A204.1 (cell line): Measurements from ENCODE around the gene TSKU.
"Not testable (repeated sequence)": the region's sequence is repeated elsewhere in the genome, so short reads cannot be mapped to it uniquely, and the experiment has no call there.

Experiments used
- FAIRE-seq: peaks from 2 replicates; lab custom pipeline; 2012; peaks lifted over from hg19 to GRCh38; lab: Jason Lieb, UNC

TSKU gene, protein sequence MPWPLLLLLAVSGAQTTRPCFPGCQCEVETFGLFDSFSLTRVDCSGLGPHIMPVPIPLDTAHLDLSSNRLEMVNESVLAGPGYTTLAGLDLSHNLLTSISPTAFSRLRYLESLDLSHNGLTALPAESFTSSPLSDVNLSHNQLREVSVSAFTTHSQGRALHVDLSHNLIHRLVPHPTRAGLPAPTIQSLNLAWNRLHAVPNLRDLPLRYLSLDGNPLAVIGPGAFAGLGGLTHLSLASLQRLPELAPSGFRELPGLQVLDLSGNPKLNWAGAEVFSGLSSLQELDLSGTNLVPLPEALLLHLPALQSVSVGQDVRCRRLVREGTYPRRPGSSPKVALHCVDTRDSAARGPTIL

DNA sequence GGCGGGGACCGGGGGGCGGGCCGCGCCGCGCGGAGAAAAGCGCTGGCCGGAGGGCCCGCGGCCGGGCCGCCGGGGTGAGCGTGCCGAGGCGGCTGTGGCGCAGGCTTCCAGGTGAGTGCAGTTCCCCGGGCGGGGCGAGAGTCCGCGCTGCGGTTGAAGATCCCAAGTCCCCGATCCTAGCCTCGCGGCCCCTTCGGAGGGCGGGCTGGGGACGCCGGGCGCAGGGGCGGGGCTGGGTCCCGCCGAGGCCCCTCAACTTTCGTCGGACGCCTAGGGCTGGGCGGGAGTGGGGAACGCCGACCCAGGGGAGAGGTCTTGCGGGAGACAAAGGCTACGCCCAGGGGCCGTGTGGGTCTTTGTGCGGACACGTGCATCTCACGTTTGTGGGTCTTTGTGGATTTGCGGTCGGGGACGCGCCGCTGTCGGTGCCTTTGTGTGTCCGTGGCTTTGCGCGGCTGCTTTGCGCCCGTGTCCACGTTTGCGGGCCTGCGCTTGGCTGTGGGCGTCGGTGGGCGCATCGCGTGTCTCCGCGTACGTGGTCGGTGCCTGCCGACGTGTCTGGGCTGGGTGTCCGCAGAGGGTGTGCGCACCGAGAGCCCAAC, at the start of gene TSKU:
Gene TSKU, plus strand, starts transcription at position 63 of the 602 bp plus-strand sequence. CDS start 12,261 bp downstream, outside the sequence.
- no peak for FAIRE-seq

GRCh38 chr11:76733906-76734305, 49.2 kb upstream of the TSKU start:
- not testable (repeated sequence) for FAIRE-seq

DNA sequence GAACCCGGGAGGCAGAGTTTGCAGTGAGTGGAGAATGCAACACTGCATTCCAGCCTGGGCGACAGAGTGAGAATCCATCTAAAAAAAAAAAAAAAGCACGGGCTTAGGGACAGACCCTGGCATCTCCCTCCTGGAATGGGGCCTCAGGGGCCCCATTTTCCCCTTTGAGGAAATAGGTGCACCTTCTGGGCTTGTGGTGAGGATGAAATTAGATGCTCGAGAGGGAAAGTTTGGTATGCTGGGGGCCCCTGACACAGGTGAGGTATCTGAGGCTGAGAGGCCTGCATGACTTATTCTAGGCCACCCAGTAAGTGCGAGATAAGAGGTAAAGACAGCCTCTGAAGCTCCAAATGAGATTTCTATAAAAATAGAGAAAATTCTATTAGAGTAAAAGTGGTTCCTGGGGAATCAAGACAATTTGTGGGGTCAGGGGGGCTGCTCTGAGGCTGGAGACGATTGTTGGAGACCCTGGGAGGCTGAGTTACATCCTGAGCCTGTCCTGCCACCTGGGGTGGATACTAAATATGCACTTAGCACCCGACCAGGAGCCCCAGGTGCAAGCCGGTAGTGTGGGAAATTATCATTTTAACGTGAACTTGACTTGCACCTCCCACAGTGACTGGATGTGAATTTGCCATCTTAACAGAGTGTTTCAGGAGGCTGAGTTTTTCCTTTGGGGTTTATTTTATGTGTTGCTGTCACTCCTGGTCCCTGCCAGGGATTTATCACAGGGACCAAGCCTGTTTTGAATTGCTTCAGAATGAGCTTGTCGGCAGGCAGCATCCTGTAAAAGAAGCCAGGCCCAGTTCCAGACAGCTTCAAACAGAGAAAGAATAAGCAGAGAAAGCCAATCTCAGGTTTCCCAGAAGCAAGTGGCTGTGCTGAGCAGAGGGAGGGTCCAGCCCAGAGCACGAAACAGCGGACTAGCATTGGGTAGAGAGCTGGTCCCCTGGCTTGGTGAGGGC, 48.4 kb upstream of the TSKU start:
- FAIRE-seq: no peak

DNA sequence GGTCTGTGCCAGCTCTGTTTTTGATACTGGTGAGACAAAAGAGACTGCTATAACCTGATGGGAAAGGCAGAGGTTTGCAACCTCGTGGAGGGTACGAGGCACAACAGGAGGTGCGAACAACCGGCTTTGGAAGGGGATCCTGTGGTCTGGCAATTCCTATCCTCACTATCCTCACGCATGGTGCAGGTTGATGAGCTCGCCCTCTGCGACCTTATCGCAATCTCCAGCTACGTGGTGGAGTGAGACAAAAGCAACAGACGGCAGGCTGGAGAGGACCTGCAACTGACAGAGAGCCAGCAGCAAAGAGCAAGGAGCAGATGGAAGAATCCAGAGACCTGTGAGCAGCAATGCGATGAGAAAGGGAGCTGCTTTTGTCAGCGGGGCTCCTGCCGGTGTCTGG, 47.3 kb upstream of the TSKU start:
- FAIRE-seq: no peak

GRCh38 chr11:76736266-76736665, 46.9 kb upstream of the TSKU start:
- no peak for FAIRE-seq

GRCh38 chr11:76736773-76737495, 46.2 kb upstream of the TSKU start:
- FAIRE-seq: no peak

- FAIRE-seq: no peak
These were observed 44.4 kb upstream of the TSKU start for GRCh38 chr11:76738618-76739240.

- no peak for FAIRE-seq
These were observed 43.4 kb upstream of the TSKU start for GRCh38 chr11:76739798-76740197.

- no peak for FAIRE-seq
These were observed 42.4 kb upstream of the TSKU start for GRCh38 chr11:76740772-76741171.

GRCh38 chr11:76742902-76743301, 40.3 kb upstream of the TSKU start:
- FAIRE-seq: no peak

- FAIRE-seq: no peak
These were observed 38.7 kb upstream of the TSKU start for GRCh38 chr11:76744186-76745043.

DNA sequence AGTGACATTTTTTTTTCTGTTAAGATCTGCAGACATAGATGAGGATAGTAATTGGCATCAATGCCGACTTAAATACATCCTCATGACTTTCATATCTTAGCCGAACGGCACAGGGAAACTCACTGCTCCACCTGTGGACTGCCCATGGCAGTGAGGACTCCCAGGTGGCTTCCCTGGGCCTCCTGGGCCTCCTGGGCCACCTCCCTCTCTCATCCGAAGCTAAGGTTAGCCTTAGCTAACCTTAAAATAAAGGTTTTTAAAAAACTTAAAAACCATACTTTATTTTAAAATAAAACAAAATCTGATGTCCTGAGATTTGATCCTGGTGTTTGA, 38.1 kb upstream of the TSKU start:
- FAIRE-seq: no peak

DNA sequence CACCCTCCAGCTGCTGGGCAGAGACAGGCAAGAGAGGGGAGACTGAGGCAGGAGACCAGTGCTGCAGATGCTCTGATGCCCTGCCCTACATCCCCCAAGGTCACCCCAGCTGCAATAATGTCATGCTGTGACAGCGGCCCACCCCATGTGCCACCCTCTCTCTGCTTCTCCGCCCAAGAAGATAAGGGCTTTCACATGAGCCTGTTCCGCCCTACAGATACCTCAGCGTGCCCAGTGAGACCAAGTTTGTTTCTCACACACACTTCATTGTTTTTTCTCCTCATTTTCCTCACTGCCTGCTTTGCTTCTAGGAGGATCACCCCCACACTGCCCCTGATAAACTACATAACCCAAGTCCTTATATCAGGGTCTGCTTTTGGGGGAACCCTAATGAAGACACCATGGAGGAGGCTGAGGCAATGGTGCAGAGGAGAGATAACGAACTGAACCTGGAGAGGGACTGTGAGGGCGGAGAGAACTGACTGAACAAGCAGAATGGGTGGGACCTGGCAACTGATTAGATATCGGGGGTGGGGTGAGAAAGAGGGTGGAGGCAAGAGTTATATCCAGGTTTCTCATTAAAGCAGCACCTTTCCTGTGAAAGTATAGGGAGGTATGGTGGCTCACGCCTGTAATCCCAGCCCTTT, 37.5 kb upstream of the TSKU start:
- no peak for FAIRE-seq

GRCh38 chr11:76747153-76747914, 35.8 kb upstream of the TSKU start:
- no peak for FAIRE-seq

- no peak for FAIRE-seq
These were observed 35.0 kb upstream of the TSKU start for GRCh38 chr11:76747915-76748860.

DNA sequence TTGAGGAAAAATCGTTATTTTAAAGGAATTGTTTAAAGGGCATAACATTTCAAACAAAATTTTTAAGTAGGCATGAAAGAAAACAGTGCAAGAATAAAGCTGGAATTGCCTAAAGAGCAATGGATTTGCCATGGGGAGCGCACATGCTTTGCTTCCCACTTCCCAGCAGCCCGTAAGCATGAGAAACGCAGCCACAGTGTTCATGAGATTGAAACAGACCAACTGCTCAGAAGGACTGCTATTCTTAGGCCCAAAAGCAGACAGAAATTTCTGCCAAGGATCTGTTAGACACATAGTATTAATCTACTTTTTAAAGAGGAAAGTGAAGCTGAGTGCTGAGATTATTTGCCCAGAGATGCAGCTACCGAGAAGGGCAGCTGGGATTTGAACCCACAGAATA, 34.2 kb upstream of the TSKU start:
- no peak for FAIRE-seq

GRCh38 chr11:76750067-76750466, 33.1 kb upstream of the TSKU start:
- no peak for FAIRE-seq

GRCh38 chr11:76750746-76751145, 32.4 kb upstream of the TSKU start:
- no peak for FAIRE-seq
